GM12878 (cell line): ENCODE data around the gene CCDC110. TPM values are rescaled to one million over a fixed set of nuclear protein-coding genes. Genes with fewer than 3 reads are reported as not detected.

Source experiments
- ATF2 ChIP-seq: IDR thresholded peaks from 2 replicates; pipeline ENCODE4 v1.6.1; 2012; ENCODE audit warnings: low read length, inconsistent platforms
- BCL3 ChIP-seq: IDR thresholded peaks from 2 replicates; pipeline ENCODE4 v1.6.1; 2011; ENCODE audit warnings: borderline replicate concordance, low read depth, mild to moderate bottlenecking, moderate library complexity, low read length; ENCODE audit not compliant: insufficient read depth, poor library complexity, severe bottlenecking
- IRF5 ChIP-seq: fragments of 450-650 bp; IDR thresholded peaks from 2 replicates; pipeline ENCODE4 v1.6.1; 2017; ENCODE audit warnings: borderline replicate concordance
- LARP7 ChIP-seq: fragments of 450-650 bp; IDR thresholded peaks from 2 replicates; pipeline ENCODE4 v1.6.1; 2017; ENCODE audit warnings: mild to moderate bottlenecking
- MTA2 ChIP-seq: fragments of 450-650 bp; IDR thresholded peaks from 2 replicates; pipeline ENCODE4 v1.6.1; 2016; ENCODE audit warnings: low read depth, mild to moderate bottlenecking, moderate library complexity
- PBX3 ChIP-seq: IDR thresholded peaks from 2 replicates; pipeline ENCODE4 v1.6.1; 2011; ENCODE audit warnings: mild to moderate bottlenecking, low read depth, low read length, moderate library complexity; ENCODE audit not compliant: insufficient replicate concordance
- RAD51 ChIP-seq: fragments of 450-650 bp; IDR thresholded peaks from 2 replicates; pipeline ENCODE4 v1.6.1; 2016; ENCODE audit warnings: moderate library complexity, mild to moderate bottlenecking, inconsistent platforms
- TBL1XR1 ChIP-seq: IDR thresholded peaks from 2 replicates; pipeline ENCODE4 v1.6.1; 2012; ENCODE audit warnings: low read depth, low read length, improper control_type of control experiment
- ZBTB4 ChIP-seq: fragments of 450-650 bp; formaldehyde crosslinking; IDR thresholded peaks from 2 replicates; pipeline ENCODE4 v1.4.0; 2022; ENCODE audit warnings: mild to moderate bottlenecking, moderate library complexity
- ZBTB40 ChIP-seq: fragments of 450-650 bp; IDR thresholded peaks from 2 replicates; pipeline ENCODE4 v1.6.1; 2016; ENCODE audit warnings: mild to moderate bottlenecking, moderate library complexity, borderline replicate concordance
- ZNF592 ChIP-seq: fragments of 450-650 bp; IDR thresholded peaks from 2 replicates; pipeline ENCODE4 v1.6.1; 2017; ENCODE audit warnings: mild to moderate bottlenecking, moderate library complexity
- polyA plus RNA-seq, 11 experiments: library from polyadenylated mRNA; depleted of rRNA in 4 of 11; unstranded in 6 of 11; stranded (reverse) in 5 of 11; fragments of >200 nt; fragmentation: Nextera tagmentation in 4 of 11; fragmentation: Illumina TruSeq in 1 of 11; extraction: Ambion mirVana in 4 of 11; extraction: Trizol in 1 of 11; gene quantifications; 1 replicate in 1 of 11; 2 replicates in 10 of 11; pipeline versions ENCODE4 v1.2.1 to v1.2.3, GENCODE V29; 2011 to 2016; ENCODE audit warnings: inconsistent platforms in 2 of 11, missing spikeins in 2 of 11, low read depth in 1 of 11
- total RNA-seq, 4 experiments: library from RNA; depleted of rRNA in 3 of 4; stranded (reverse); fragments of >200 nt in 3 of 4; fragmentation: Illumina TruSeq in 1 of 4; extraction: Trizol in 1 of 4; gene quantifications; 2 replicates each; pipeline versions ENCODE4 v1.2.1 to v1.2.3, GENCODE V29; 2013 to 2021

Gene CCDC110
- total and polyA plus RNA-seq, 10 of the 15 experiments (the other 5 are each of a cell fraction or from before 2014, with no cell fraction given) = 0.85 to 3.1 (median 2.1) TPM; not detected in 1

GRCh38 chr4:185398618-185399017, 72.9 kb downstream of the CCDC110 start (continued):
- TF ChIP-seq BCL3 = peak; percentile 12
- TF ChIP-seq LARP7 = no peak
- TF ChIP-seq MTA2 = 0 out of 2 replicates have a peak, but pooled peaks have one; percentile 16
- no peak for TF ChIP-seq ZNF592
- peak; percentile 51; the same call in 1 of the 2 replicates for TF ChIP-seq ATF2
- TF ChIP-seq RAD51 = 0 out of 2 replicates have a peak, but pooled peaks have one; percentile 9
- TF ChIP-seq ZBTB40 = peak; percentile 75
- no peak for TF ChIP-seq ZBTB4 (CRISPR knock-in tag)
- TF ChIP-seq PBX3 = no peak
- no peak for TF ChIP-seq IRF5
- TF ChIP-seq TBL1XR1 = 0 out of 2 replicates have a peak, but pooled peaks have one; percentile 34
